ENCODE results near the gene DPM2. TPM values are rescaled to one million over a fixed set of nuclear protein-coding genes. Genes with fewer than 3 reads are reported as not detected.
A peak's percentile ranks its signal among the peaks of the same experiment; 100 is the strongest.

The DPM2 gene
- total and polyA plus RNA-seq, 12 donors, result 7.2 to 31.1 (median 12.7) TPM

GRCh38 chr9:127905004-127905728 lies 32.5 kb downstream of the DPM2 start:
- TF ChIP-seq CTCF (IDR thresholded peaks at IDR 0.05), result no peak
- peaks cover 19 to 56% (median 42%) of the 10 kb centered on the region in 9 donors for H3K4me1 ChIP-seq
- DNase-seq (no peak), ATAC-seq (peak in 6 of 8 donors; percentile 3 to 20 (median 10))
- H3K27ac ChIP-seq, result peak overlapping the region; percentile 57 to 89 (median 84)
- H3K36me3 ChIP-seq, result peaks cover 0 to 25% (median 11%) of the 10 kb centered on the region in 9 donors
- 68 to 73% methylated on average over 5 of the region's 5 CpGs for WGBS, 2 donors
- H3K4me3 ChIP-seq, result peak overlapping the region in 1 of 10 donors; percentile 46
- no peaks in the 10 kb centered on the region for H3K27me3 ChIP-seq
- intact Hi-C loops (cut with DNase I), result no loop called here
- H3K9me3 ChIP-seq, result no peaks in the 10 kb centered on the region

- TF ChIP-seq CTCF (IDR thresholded peaks at IDR 0.05), result no peak
- DNase-seq (no peak), ATAC-seq (peak; percentile 12 to 40 (median 28))
- intact Hi-C loops (cut with DNase I), result no loop called here
- 42 to 45% methylated on average over 12 of the region's 12 CpGs for WGBS, 2 donors
- H3K9me3 ChIP-seq, result no peaks in the 10 kb centered on the region
- H3K4me1 ChIP-seq, result peaks cover 24 to 62% (median 47%) of the 10 kb centered on the region in 9 donors
- H3K36me3 ChIP-seq, result peaks cover 0 to 20% (median 6%) of the 10 kb centered on the region in 9 donors
- peak overlapping the region; percentile 57 to 89 (median 84) for H3K27ac ChIP-seq
- H3K4me3 ChIP-seq, result peak overlapping the region in 2 of 10 donors; percentile 15 to 46
- H3K27me3 ChIP-seq, result no peaks in the 10 kb centered on the region
Measured at GRCh38 chr9:127904561-127905003, 33.1 kb downstream of the DPM2 start.

- no peak for TF ChIP-seq CTCF (IDR thresholded peaks at IDR 0.05)
- Histone ChIP-seq H3K27me3 (no peaks in the 10 kb centered on the region), H3K36me3 (peaks cover 0 to 14% (median 6%) of the 10 kb centered on the region in 9 donors), H3K4me3 (peak overlapping the region in 3 of 10 donors; percentile 15 to 46 (median 22)), H3K27ac (peak overlapping the region; percentile 57 to 89 (median 84)), H3K4me1 (peaks cover 25 to 65% (median 47%) of the 10 kb centered on the region in 9 donors), H3K9me3 (no peaks in the 10 kb centered on the region)
- peak; percentile 41 to 78 (median 63) for ATAC-seq
- peak; percentile 83 to 91 for DNase-seq
- intact Hi-C loops (cut with DNase I), result no loop called here
- WGBS, 2 donors, result 40 to 49% methylated on average over 17 of the region's 17 CpGs
Measured at GRCh38 chr9:127903557-127904475, 33.8 kb downstream of the DPM2 start.

Data from heart right ventricle (tissue), 16 donors.